ENCODE measurements around the gene GAD2. TPM values are rescaled to one million over a fixed set of nuclear protein-coding genes. Genes with fewer than 3 reads are reported as not detected.

The GAD2 gene
- total and polyA plus RNA-seq, 10 donors: not detected

GRCh38 chr10:26323219-26323618 lies 106.6 kb downstream of the GAD2 start:
- Histone ChIP-seq H3K4me3 (no peak overlapping the region), H3K27me3 (replicated peaks in 1 of 7) (peaks cover 0 to under 1% (median 0%) of the 10 kb centered on the region in 7 donors), H3K36me3 (no peaks in the 10 kb centered on the region), H3K4me1 (no peaks in the 10 kb centered on the region), H3K27ac (no peak overlapping the region), H3K9me3 (no peaks in the 10 kb centered on the region)
- intact Hi-C loops (cut with DNase I; ENCODE audit: low total_unique reads): no loop called here
- 75 to 87% (median 78%) methylated on average over 3 of the region's 3 CpGs for WGBS, 5 donors
- no peak for DNase-seq
- TF ChIP-seq, protein P1, sequence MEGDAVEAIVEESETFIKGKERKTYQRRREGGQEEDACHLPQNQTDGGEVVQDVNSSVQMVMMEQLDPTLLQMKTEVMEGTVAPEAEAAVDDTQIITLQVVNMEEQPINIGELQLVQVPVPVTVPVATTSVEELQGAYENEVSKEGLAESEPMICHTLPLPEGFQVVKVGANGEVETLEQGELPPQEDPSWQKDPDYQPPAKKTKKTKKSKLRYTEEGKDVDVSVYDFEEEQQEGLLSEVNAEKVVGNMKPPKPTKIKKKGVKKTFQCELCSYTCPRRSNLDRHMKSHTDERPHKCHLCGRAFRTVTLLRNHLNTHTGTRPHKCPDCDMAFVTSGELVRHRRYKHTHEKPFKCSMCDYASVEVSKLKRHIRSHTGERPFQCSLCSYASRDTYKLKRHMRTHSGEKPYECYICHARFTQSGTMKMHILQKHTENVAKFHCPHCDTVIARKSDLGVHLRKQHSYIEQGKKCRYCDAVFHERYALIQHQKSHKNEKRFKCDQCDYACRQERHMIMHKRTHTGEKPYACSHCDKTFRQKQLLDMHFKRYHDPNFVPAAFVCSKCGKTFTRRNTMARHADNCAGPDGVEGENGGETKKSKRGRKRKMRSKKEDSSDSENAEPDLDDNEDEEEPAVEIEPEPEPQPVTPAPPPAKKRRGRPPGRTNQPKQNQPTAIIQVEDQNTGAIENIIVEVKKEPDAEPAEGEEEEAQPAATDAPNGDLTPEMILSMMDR (IDR thresholded peaks at IDR 0.05 in 8 of 11, conservative IDR thresholded peaks at IDR 0.05 in 3 of 11): no peak
- TF ChIP-seq POLR2AphosphoS5 (IDR thresholded peaks at IDR 0.05) (no peak), POLR2A (IDR thresholded peaks at IDR 0.05) (no peak)

GRCh38 chr10:26326851-26327250 lies 110.3 kb downstream of the GAD2 start:
- TF ChIP-seq POLR2AphosphoS5 (IDR thresholded peaks at IDR 0.05): no peak
- TF ChIP-seq POLR2A (IDR thresholded peaks at IDR 0.05): no peak
- TF ChIP-seq, protein P1 (IDR thresholded peaks at IDR 0.05 in 8 of 11, conservative IDR thresholded peaks at IDR 0.05 in 3 of 11): no peak
- Histone ChIP-seq H3K4me3 (no peak overlapping the region), H3K36me3 (no peaks in the 10 kb centered on the region), H3K27ac (no peak overlapping the region), H3K27me3 (replicated peaks in 1 of 7) (no peaks in the 10 kb centered on the region), H3K4me1 (no peaks in the 10 kb centered on the region), H3K9me3 (no peaks in the 10 kb centered on the region)
- intact Hi-C loops (cut with DNase I; ENCODE audit: low total_unique reads): no loop called here
- DNase-seq: no peak
- 71 to 85% (median 82%) methylated on average over 3 of the region's 3 CpGs for WGBS, 5 donors

DNA sequence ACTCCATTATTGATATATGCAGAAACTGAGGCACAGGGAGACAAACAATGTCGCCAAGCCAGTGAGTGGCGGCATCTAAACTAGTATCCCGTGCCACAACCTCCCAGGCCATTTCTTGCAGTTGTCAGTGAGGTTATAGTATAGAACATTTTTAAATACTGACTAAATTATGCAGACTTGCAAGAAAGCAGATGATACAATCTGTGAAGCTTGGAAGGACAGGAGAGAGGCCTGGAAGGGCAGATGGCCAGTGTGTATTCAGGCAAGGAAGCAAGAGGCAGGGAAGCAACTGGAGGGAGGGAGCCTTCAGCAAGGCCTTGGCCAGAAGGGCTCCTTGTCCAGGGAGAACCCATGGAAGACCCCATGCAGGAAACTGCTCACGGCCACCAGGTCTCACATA lies 111.2 kb downstream of the GAD2 start:
- no peak overlapping the region for H3K27ac ChIP-seq
- no peaks in the 10 kb centered on the region for H3K36me3 ChIP-seq
- H3K4me1 ChIP-seq: no peaks in the 10 kb centered on the region
- intact Hi-C loops (cut with DNase I; ENCODE audit: low total_unique reads): no loop called here
- no peaks in the 10 kb centered on the region for H3K27me3 ChIP-seq (replicated peaks in 1 of 7)
- WGBS, 5 donors: 87 to 100% (median 93%) methylated on average over 4 of the region's 4 CpGs
- TF ChIP-seq POLR2A (IDR thresholded peaks at IDR 0.05): no peak
- DNase-seq: no peak
- no peaks in the 10 kb centered on the region for H3K9me3 ChIP-seq
- no peak overlapping the region for H3K4me3 ChIP-seq

DNA sequence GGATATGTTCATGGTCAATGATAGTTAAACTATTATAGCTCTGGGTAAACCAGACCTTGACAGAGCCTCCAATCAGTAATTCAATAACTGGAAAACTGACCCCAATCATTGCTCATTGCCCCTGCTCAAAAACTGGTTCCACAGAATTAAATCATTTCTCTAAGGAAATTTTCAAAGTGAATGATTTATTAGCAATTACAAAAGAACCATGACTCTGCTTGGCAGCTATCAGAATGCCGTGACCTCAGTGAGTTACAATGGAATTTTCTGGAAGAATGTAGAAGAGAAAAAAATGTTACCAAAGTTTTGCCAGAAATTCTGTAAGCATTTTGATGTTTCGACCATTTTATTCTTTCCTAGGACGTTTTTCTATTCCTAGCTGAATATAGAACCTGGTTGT lies 114.8 kb downstream of the GAD2 start:
- 67 to 87% (median 82%) methylated on average over 3 of the region's 3 CpGs for WGBS, 5 donors
- no peak for DNase-seq

More for the DNA sequence above, 114.8 kb downstream of the GAD2 start:
- Histone ChIP-seq H3K4me3 (no peak overlapping the region), H3K4me1 (peaks cover 0 to 14% (median 9%) of the 10 kb centered on the region in 6 donors), H3K36me3 (no peaks in the 10 kb centered on the region), H3K9me3 (peaks cover 0 to 23% (median 18%) of the 10 kb centered on the region in 8 donors), H3K27me3 (replicated peaks in 1 of 7) (no peaks in the 10 kb centered on the region), H3K27ac (no peak overlapping the region)
- intact Hi-C loops (cut with DNase I; ENCODE audit: low total_unique reads): loop anchor here (10.0 kb wide), 1 partner anchor 393 kb away; no protein-coding TSS in a partner anchor
- TF ChIP-seq, protein P1 (IDR thresholded peaks at IDR 0.05 in 8 of 11, conservative IDR thresholded peaks at IDR 0.05 in 3 of 11): no peak
- no peak for TF ChIP-seq POLR2A (IDR thresholded peaks at IDR 0.05)
